ENCODE data around the gene PRM2. TPM values are rescaled to one million over a fixed set of nuclear protein-coding genes. Genes with fewer than 3 reads are reported as not detected.

PRM2 gene
- total and polyA plus RNA-seq, 2 donors (not counting 1 experiment from before 2014, with no cell fraction given): not detected

DNA sequence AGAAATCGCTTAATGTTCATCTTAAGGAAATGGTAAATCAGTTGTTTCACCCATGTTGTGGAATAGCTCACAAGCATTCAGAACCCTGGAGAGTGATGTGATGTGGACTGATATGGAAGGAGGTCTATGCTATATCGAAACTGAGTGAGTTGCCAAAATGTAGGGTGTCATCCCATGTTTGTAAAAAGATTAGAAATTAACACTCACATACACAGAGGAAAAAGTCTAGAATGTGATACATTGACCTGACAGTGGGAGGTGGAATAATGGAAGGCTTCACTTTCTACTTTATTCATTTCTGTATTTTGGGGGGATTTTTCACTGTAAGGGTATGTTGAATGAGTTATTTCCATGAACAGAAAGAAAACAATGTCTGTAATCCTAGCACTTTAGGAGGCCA lies 9.6 kb upstream of the PRM2 start:
- no peak for DNase-seq (ENCODE audit: low read depth in 2 of 2)
- Histone ChIP-seq H4K20me1 (ENCODE audit: control insufficient read depth, extremely low read depth, insufficient read depth, low read length) (no peaks in the 10 kb centered on the region), H3K4me3 (replicated peaks in 1 of 4; ENCODE audit: control extremely low read depth in 1 of 4, insufficient read depth in 1 of 4, low read depth in 3 of 4, low read length in 4 of 4) (no peak overlapping the region), H3K79me2 (ENCODE audit: control insufficient read depth, insufficient read depth, low read length) (no peaks in the 10 kb centered on the region), H2AFZ (ENCODE audit: low read length) (no peak overlapping the region), H3K9me3 (ENCODE audit: control insufficient read depth, insufficient read depth, low read depth, low read length) (no peaks in the 10 kb centered on the region), H3K27ac (ENCODE audit: insufficient read depth, low read length) (no peak overlapping the region), H3K9ac (ENCODE audit: insufficient read depth, low read length) (no peak overlapping the region), H3K27me3 (ENCODE audit: control insufficient read depth, insufficient read depth, low read length) (peaks cover 19% of the 10 kb centered on the region), H3K36me3 (ENCODE audit: control insufficient read depth, insufficient read depth, low read length) (no peaks in the 10 kb centered on the region), H3K4me2 (ENCODE audit: extremely low read depth, insufficient read depth, low read length) (no peak overlapping the region), H3K4me1 (ENCODE audit: control insufficient read depth, extremely low read depth, insufficient read depth, low read length) (no peaks in the 10 kb centered on the region)
- TF ChIP-seq, protein P1, sequence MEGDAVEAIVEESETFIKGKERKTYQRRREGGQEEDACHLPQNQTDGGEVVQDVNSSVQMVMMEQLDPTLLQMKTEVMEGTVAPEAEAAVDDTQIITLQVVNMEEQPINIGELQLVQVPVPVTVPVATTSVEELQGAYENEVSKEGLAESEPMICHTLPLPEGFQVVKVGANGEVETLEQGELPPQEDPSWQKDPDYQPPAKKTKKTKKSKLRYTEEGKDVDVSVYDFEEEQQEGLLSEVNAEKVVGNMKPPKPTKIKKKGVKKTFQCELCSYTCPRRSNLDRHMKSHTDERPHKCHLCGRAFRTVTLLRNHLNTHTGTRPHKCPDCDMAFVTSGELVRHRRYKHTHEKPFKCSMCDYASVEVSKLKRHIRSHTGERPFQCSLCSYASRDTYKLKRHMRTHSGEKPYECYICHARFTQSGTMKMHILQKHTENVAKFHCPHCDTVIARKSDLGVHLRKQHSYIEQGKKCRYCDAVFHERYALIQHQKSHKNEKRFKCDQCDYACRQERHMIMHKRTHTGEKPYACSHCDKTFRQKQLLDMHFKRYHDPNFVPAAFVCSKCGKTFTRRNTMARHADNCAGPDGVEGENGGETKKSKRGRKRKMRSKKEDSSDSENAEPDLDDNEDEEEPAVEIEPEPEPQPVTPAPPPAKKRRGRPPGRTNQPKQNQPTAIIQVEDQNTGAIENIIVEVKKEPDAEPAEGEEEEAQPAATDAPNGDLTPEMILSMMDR (conservative IDR thresholded peaks at IDR 0.05 in 1 of 2, IDR thresholded peaks at IDR 0.05 in 1 of 2; ENCODE audit: low read depth in 1 of 2, low read length in 2 of 2): no peak

DNA sequence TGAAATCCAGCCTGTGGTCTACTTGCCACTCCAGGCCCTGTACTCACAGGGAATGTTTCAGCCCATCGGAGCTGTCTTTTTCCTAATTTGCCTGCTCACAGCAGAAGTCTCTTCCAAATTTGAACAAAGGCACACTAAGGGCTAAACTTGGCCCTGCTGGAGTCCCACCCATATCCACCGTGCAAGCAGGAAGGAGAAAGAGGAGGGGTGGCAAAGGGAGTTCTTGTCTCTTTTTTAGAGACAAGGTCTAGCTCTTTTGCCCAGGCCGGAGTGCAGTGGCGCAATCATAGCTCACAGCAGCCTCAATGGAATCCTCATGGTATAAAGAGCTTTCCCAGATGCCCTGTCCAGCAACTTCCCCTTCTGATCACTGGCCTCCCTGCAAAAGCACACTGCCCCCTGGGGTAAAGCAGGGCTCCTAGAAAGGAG lies 7.6 kb upstream of the PRM2 start:
- Histone ChIP-seq H3K4me1 (ENCODE audit: control insufficient read depth, extremely low read depth, insufficient read depth, low read length) (no peaks in the 10 kb centered on the region), H3K36me3 (ENCODE audit: control insufficient read depth, insufficient read depth, low read length) (no peaks in the 10 kb centered on the region), H3K9ac (ENCODE audit: insufficient read depth, low read length) (no peak overlapping the region), H3K79me2 (ENCODE audit: control insufficient read depth, insufficient read depth, low read length) (no peaks in the 10 kb centered on the region), H3K4me3 (replicated peaks in 1 of 4; ENCODE audit: control extremely low read depth in 1 of 4, insufficient read depth in 1 of 4, low read depth in 3 of 4, low read length in 4 of 4) (no peak overlapping the region), H3K9me3 (ENCODE audit: control insufficient read depth, insufficient read depth, low read depth, low read length) (no peaks in the 10 kb centered on the region), H3K27me3 (ENCODE audit: control insufficient read depth, insufficient read depth, low read length) (peaks cover 24% of the 10 kb centered on the region), H4K20me1 (ENCODE audit: control insufficient read depth, extremely low read depth, insufficient read depth, low read length) (no peaks in the 10 kb centered on the region), H2AFZ (ENCODE audit: low read length) (no peak overlapping the region), H3K27ac (ENCODE audit: insufficient read depth, low read length) (no peak overlapping the region), H3K4me2 (ENCODE audit: extremely low read depth, insufficient read depth, low read length) (no peak overlapping the region)
- DNase-seq (ENCODE audit: low read depth in 2 of 2): no peak
- no peak for TF ChIP-seq EZH2 (IDR thresholded peaks at IDR 0.05; ENCODE audit: low read length, missing control alignments)
- TF ChIP-seq, protein P1 (conservative IDR thresholded peaks at IDR 0.05 in 1 of 2, IDR thresholded peaks at IDR 0.05 in 1 of 2; ENCODE audit: low read depth in 1 of 2, low read length in 2 of 2): peak in 1 of 2 donors; percentile 13

DNA sequence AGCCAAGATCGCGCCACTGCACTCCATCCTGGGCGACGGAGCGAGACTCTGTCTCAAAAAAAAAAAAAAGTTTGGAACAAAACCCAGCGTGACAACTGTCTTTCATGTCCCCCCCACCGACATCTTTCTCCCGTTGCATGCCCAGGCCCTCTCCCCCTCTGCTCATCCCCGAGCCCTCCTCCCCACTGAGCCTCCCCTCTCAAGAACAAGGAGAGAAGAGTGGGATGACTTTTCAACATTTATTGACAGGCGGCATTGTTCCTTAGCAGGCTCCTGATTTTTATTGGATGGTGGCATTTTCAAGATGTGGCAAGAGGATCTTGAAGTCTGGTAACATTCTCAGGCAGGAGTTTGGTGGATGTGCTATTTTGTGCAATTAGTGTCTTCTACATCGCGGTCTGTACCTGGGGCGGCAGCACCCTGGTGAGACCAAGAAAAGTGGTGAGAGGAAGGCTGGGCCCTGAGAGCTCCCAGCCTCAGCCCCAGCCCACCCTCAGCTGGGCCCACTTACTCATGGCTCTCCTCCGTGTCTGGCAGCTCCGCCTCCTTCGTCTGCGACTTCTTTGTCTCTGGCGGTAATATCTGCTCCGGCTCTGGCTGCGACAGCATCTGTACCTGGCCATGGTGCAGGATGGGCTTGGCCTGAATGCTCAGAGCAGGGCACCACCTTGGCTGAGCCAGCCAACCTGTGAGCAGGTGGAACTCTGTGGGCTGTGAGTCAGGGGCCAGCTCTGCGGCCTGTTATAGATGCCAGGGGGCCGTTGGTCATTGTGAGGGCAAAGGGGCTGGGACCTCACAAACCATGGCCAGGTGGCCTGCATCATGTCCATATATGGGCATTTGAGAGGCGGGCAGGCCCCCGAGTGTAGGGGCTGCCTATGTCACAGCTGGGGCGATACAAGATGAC lies 4.6 kb upstream of the PRM2 start, which contains the start of gene PRM1:
Gene PRM1, minus strand, starts transcription at position 715 of the 907 bp plus-strand sequence. Its CDS starts 92 bp downstream, at position 623.
- no peak within 1 kb of the TSS for H2AFZ ChIP-seq (ENCODE audit: low read length)
- H3K4me2 ChIP-seq (ENCODE audit: extremely low read depth, insufficient read depth, low read length): no peak within 1 kb of the TSS
- H3K4me1 ChIP-seq (ENCODE audit: control insufficient read depth, extremely low read depth, insufficient read depth, low read length): no peaks in the 10 kb centered on the region
- no peaks in the 10 kb centered on the region for H3K9me3 ChIP-seq (ENCODE audit: control insufficient read depth, insufficient read depth, low read depth, low read length)
- no peaks in the 10 kb centered on the region for H3K79me2 ChIP-seq (ENCODE audit: control insufficient read depth, insufficient read depth, low read length)
- no peak within 1 kb of the TSS for H3K9ac ChIP-seq (ENCODE audit: insufficient read depth, low read length)
- H4K20me1 ChIP-seq (ENCODE audit: control insufficient read depth, extremely low read depth, insufficient read depth, low read length): no peaks in the 10 kb centered on the region
- peaks cover 26% of the 10 kb centered on the region for H3K27me3 ChIP-seq (ENCODE audit: control insufficient read depth, insufficient read depth, low read length)
- no peak for TF ChIP-seq EZH2 (IDR thresholded peaks at IDR 0.05; ENCODE audit: low read length, missing control alignments)
- TF ChIP-seq, protein P1 (conservative IDR thresholded peaks at IDR 0.05 in 1 of 2, IDR thresholded peaks at IDR 0.05 in 1 of 2; ENCODE audit: low read depth in 1 of 2, low read length in 2 of 2): no peak
- H3K27ac ChIP-seq (ENCODE audit: insufficient read depth, low read length): no peak within 1 kb of the TSS
- no peaks in the 10 kb centered on the region for H3K36me3 ChIP-seq (ENCODE audit: control insufficient read depth, insufficient read depth, low read length)
- H3K4me3 ChIP-seq (replicated peaks in 1 of 4; ENCODE audit: control extremely low read depth in 1 of 4, insufficient read depth in 1 of 4, low read depth in 3 of 4, low read length in 4 of 4): no peak within 1 kb of the TSS
- DNase-seq (ENCODE audit: low read depth in 2 of 2): no peak

All from fibroblast of lung (primary cell).